DND-41 (cell line): ENCODE measurements around the gene THOP1.

Experiments used
- ATAC-seq: fragments of 200-7000 bp; cut with Tn5 transposase; 3 replicates; pipeline ENCODE4 v1.9.1; 2021; ENCODE audit warnings: low read depth; ENCODE audit not compliant: insufficient read depth
- DNase-seq: peaks from one replicate; pipeline ENCODE4 v3.0.0-alpha.2; 2020
- H2AFZ ChIP-seq: 2 replicates; pipeline ENCODE4 v1.6.0; 2012; ENCODE audit warnings: low read depth, low read length
- H3K27ac ChIP-seq: 2 replicates; pipeline ENCODE4 v1.5.1; 2012; ENCODE audit warnings: low read length, inconsistent platforms
- H3K27me3 ChIP-seq: fragments of 200-600 bp; sonication (generic); 2 replicates; pipeline ENCODE4 v1.6.0; 2012; ENCODE audit warnings: low read length, mild to moderate bottlenecking, inconsistent platforms; ENCODE audit not compliant: insufficient read depth, poor library complexity
- H3K36me3 ChIP-seq: 2 replicates; pipeline ENCODE4 v1.5.1; 2012; ENCODE audit warnings: low read length, inconsistent platforms; ENCODE audit not compliant: insufficient read depth
- H3K4me1 ChIP-seq: 2 replicates; pipeline ENCODE4 v1.5.1; 2012; ENCODE audit warnings: mild to moderate bottlenecking, low read length; ENCODE audit not compliant: insufficient read depth
- H3K4me2 ChIP-seq: 2 replicates; pipeline ENCODE4 v1.6.0; 2012; ENCODE audit warnings: mild to moderate bottlenecking, moderate library complexity, low read length, inconsistent platforms; ENCODE audit not compliant: insufficient read depth
- H3K4me3 ChIP-seq, 2 experiments: fragments of 200-600 bp in 1 of 2; shearing (Covaris generic) in 1 of 2; 2 replicates each; pipeline ENCODE4 v1.5.1; 2012 to 2016; ENCODE audit warnings: inconsistent platforms in 2 of 2, low read length in 2 of 2, mild to moderate bottlenecking in 2 of 2, low read depth in 1 of 2, moderate library complexity in 1 of 2
- H3K79me2 ChIP-seq: 2 replicates; pipeline ENCODE4 v1.6.0; 2012; ENCODE audit warnings: low read length, inconsistent platforms; ENCODE audit not compliant: insufficient read depth
- H3K9ac ChIP-seq: 2 replicates; pipeline ENCODE4 v1.6.0; 2012; ENCODE audit warnings: low read depth, mild to moderate bottlenecking, inconsistent platforms, low read length, moderate library complexity
- H3K9me3 ChIP-seq: 2 replicates; pipeline ENCODE4 v1.5.1; 2012; ENCODE audit warnings: low read length, moderate library complexity, mild to moderate bottlenecking, inconsistent platforms; ENCODE audit not compliant: insufficient read depth, severe bottlenecking
- H4K20me1 ChIP-seq: 2 replicates; pipeline ENCODE4 v1.6.0; 2012; ENCODE audit warnings: low read length; ENCODE audit not compliant: insufficient read depth
- CTCF ChIP-seq: IDR thresholded peaks from 2 replicates; pipeline ENCODE4 v1.5.1; 2012; ENCODE audit warnings: borderline replicate concordance, low read length, moderate library complexity, mild to moderate bottlenecking; ENCODE audit not compliant: poor library complexity, severe bottlenecking; ENCODE audit errors: extremely low read depth
- EZH2 ChIP-seq: IDR thresholded peaks from 3 replicates; pipeline ENCODE4 v1.6.1; 2012; ENCODE audit warnings: borderline replicate concordance, low read depth, mild to moderate bottlenecking, moderate library complexity, low read length, inconsistent platforms; ENCODE audit not compliant: severe bottlenecking

THOP1 gene

DNA sequence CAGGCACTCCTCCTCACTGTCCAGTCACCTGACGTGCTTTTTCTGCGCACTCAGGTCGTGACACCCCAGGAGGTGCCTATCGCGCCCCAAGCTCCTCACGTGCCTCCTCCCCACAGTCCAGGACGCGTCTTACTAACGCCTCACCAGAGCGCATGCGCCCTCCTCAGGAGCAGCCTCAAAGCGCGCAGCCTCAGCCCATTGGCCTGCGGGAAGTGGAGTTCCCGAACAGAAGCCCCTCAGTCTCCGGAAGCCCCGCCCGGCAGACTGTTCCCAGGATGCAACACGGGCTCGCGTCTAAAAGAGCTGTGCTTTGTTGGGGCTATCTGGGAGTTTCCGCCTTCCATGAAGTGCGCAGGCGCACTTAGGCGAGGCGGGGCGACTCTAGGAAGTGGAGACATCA is 73.6 kb downstream of the THOP1 start:
- DNase-seq = no peak
- H3K4me2 ChIP-seq = no peak overlapping the region
- peaks cover 17% of the 10 kb centered on the region for H3K36me3 ChIP-seq
- no peaks in the 10 kb centered on the region for H4K20me1 ChIP-seq
- no peak overlapping the region for H3K4me3 ChIP-seq
- TF ChIP-seq EZH2 (no peak), CTCF (peak; percentile 18)
- H3K9ac ChIP-seq = no peak overlapping the region
- H3K27me3 ChIP-seq = no peaks in the 10 kb centered on the region
- H2AFZ ChIP-seq = no peak overlapping the region
- peaks cover 27% of the 10 kb centered on the region for H3K4me1 ChIP-seq
- no peaks in the 10 kb centered on the region for H3K79me2 ChIP-seq
- H3K9me3 ChIP-seq = peaks cover 8% of the 10 kb centered on the region
- no peak overlapping the region for H3K27ac ChIP-seq
- ATAC-seq = no peak

GRCh38 chr19:2863816-2864215 is 78.5 kb downstream of the THOP1 start:
- Histone ChIP-seq H3K27me3 (no peaks in the 10 kb centered on the region), H3K9me3 (no peaks in the 10 kb centered on the region), H3K36me3 (no peaks in the 10 kb centered on the region), H4K20me1 (no peaks in the 10 kb centered on the region), H3K9ac (no peak overlapping the region), H3K4me1 (peaks cover 32% of the 10 kb centered on the region), H3K79me2 (no peaks in the 10 kb centered on the region), H3K4me3 (no peak overlapping the region), H2AFZ (no peak overlapping the region), H3K4me2 (no peak overlapping the region), H3K27ac (peak overlapping the region; percentile 4)
- no peak for TF ChIP-seq CTCF
- TF ChIP-seq EZH2 = no peak
- no peak for ATAC-seq
- no peak for DNase-seq
